Measurements from ENCODE around the gene SNX30. TPM values are rescaled to one million over a fixed set of nuclear protein-coding genes. Genes with fewer than 3 reads are reported as not detected.

SNX30 gene
- polyA plus RNA-seq, 12 donors: 8.9 to 17.5 (median 10.6) TPM; not detected in 1

DNA sequence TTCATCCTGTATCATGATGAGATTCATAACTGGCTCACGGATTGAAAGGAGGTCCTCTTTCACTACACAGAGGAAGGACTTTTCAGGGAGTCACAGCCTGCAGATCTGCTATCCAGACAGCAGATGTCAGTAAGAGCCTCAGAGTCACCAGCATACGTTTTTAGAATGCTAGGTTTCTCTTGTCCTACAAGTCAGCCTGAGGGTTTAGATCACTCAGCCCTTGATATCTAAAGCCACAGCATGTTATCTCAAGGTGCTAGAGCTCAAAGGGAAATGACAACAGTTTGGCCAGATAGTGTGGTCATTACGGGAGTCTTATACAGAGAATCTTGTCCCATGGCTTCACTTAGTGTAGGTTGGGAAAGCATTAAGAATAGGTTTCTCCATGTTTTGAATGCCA is 171.0 kb downstream of the SNX30 start:
- peak; percentile 5 for DNase-seq

Other genes starting within 250 kb of the SNX30 start
- 10 to 100 TPM in 11 of 12 donors, not detected in 1; 14.9 to 34.8 (median 17.3) TPM for gene INIP, start 32.6 kb upstream of the SNX30 start, polyA plus RNA-seq (ENCODE audit: insufficient read length in 12 of 12)
- gene SLC46A2, start 140.1 kb downstream of the SNX30 start, polyA plus RNA-seq (ENCODE audit: insufficient read length in 12 of 12): under 1 TPM in 5 of 12 donors, not detected in 7; 0.18 to 0.31 (median 0.21) TPM